ENCODE data around the gene CCDC137. TPM values are rescaled to one million over a fixed set of nuclear protein-coding genes. Genes with fewer than 3 reads are reported as not detected.
A peak's percentile ranks its signal among the peaks of the same experiment; 100 is the strongest.

The CCDC137 gene
- total and polyA plus RNA-seq, 2 of the 13 experiments (the other 11 are each of a cell fraction or from before 2014, with no cell fraction given) = 14.6 to 39.1 TPM

- TF ChIP-seq ZIK1 (CRISPR knock-in tag; IDR thresholded peaks at IDR 0.05; ENCODE audit: borderline replicate concordance, low read depth) (no peak), ZNF768 (CRISPR knock-in tag; IDR thresholded peaks at IDR 0.05) (peak; percentile 42; the same call in 1 of the 2 replicates), KDM2A (CRISPR knock-in tag; IDR thresholded peaks at IDR 0.05; ENCODE audit: borderline replicate concordance, low read depth) (peak; percentile 43; the same call in 1 of the 2 replicates), GABPA (IDR thresholded peaks at IDR 0.05; ENCODE audit: low read depth, low read length) (peak; percentile 21; the same call in 1 of the 2 replicates), GABPA (CRISPR knock-in tag; IDR thresholded peaks at IDR 0.05; ENCODE audit: low read depth) (no peak), ZBTB14 (CRISPR knock-in tag; IDR thresholded peaks at IDR 0.05) (no peak), HNRNPK (IDR thresholded peaks at IDR 0.05; ENCODE audit: low read depth, low read length, poor library complexity, severe bottlenecking) (peak; percentile 28), SRF (IDR thresholded peaks at IDR 0.05; ENCODE audit: low read depth, low read length) (no peak), NCOA5 (CRISPR knock-in tag; IDR thresholded peaks at IDR 0.05) (no peak), FOXP4 (CRISPR knock-in tag; IDR thresholded peaks at IDR 0.05) (0 out of 2 replicates have a peak, but pooled peaks have one; percentile 15), ZNF567 (CRISPR knock-in tag; IDR thresholded peaks at IDR 0.05; ENCODE audit: borderline replicate concordance) (0 out of 2 replicates have a peak, but pooled peaks have one; percentile 54), ZNF761 (CRISPR knock-in tag; conservative IDR thresholded peaks at IDR 0.05) (0 out of 2 replicates have a peak, but pooled peaks have one; percentile 3), ZNF224 (CRISPR knock-in tag; IDR thresholded peaks at IDR 0.05) (no peak), TBX2 (CRISPR knock-in tag; IDR thresholded peaks at IDR 0.05; ENCODE audit: borderline replicate concordance) (peak; percentile 24; the same call in 1 of the 2 replicates), POGK (CRISPR knock-in tag; conservative IDR thresholded peaks at IDR 0.05) (0 out of 2 replicates have a peak, but pooled peaks have one; percentile 24), ZFX (CRISPR knock-in tag; IDR thresholded peaks at IDR 0.05; ENCODE audit: low read depth) (peak; percentile 46; the same call in 1 of the 2 replicates), TAF1 (CRISPR knock-in tag; IDR thresholded peaks at IDR 0.05) (peak; percentile 33; the same call in 1 of the 2 replicates), ZSCAN22 (CRISPR knock-in tag; IDR thresholded peaks at IDR 0.05) (no peak), ZNF556 (CRISPR knock-in tag; IDR thresholded peaks at IDR 0.05; ENCODE audit: borderline replicate concordance) (peak; percentile 61; the same call in 1 of the 2 replicates), ZSCAN9 (CRISPR knock-in tag; IDR thresholded peaks at IDR 0.05; ENCODE audit: borderline replicate concordance) (no peak), BCL3 (CRISPR knock-in tag; IDR thresholded peaks at IDR 0.05) (no peak)
Measured at GRCh38 chr17:81652906-81653771, 13.4 kb upstream of the CCDC137 start (continued).
